Activated naive CD4-positive, alpha-beta T cell treated with anti-CD3 and anti-CD28 coated beads, Interleukin-2, amount 50 U/mL, for 16 hours (primary cell): Measurements from ENCODE around the gene L3MBTL2.
"Not testable (repeated sequence)": the region's sequence is repeated elsewhere in the genome, so short reads cannot be mapped to it uniquely, and the experiment has no call there.

Source experiments
- DNase-seq: peaks from one replicate; pipeline ENCODE4 v3.0.0-alpha.2; 2020

The L3MBTL2 gene

GRCh38 chr22:41242396-41243117 is 37.4 kb downstream of the L3MBTL2 start:
- no peak for DNase-seq

DNA sequence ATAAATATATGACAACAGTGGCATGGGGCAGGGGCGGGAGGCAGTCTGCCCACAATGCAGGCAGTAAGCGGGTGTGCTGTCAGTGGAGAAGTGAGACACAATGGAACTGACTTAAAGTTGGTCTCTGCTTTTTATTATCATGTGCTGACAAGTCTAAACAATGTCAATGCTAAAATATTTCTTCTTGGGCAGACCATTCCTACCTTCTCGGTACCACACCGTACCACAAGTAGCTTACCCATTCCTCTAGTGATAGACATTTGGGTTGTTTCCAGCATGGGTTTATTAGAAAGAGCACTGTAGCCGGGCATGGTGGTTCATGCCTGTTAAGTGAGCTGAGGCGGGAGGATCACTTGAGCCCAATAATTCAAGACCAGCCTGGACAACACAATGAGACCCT is 38.2 kb downstream of the L3MBTL2 start:
- no peak for DNase-seq

- DNase-seq = no peak
These were observed 40.9 kb downstream of the L3MBTL2 start for GRCh38 chr22:41245917-41246499.

DNA sequence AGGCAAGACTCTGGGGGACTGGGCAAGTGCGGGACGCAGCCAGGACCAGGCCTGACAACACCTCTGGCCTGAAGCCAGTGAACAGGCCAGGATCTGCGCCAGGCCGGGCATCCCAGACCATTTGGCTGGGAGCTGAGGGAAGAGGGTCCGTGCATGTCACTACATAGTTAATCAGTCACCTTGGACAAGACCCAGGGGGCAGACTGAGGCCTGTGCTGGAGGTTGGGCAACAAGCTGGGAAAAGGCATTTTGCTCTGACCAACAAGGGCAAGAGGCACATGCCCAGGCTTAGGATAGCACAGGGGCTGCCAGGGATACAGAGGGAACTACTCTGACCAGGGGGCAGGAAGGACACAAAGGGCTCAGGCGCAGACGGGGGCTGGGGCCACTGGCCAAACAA is 42.6 kb downstream of the L3MBTL2 start:
- no peak for DNase-seq

GRCh38 chr22:41248314-41248713 is 43.2 kb downstream of the L3MBTL2 start:
- DNase-seq = no peak

- DNase-seq = no peak
These were observed 43.6 kb downstream of the L3MBTL2 start for GRCh38 chr22:41248758-41249157.

DNA sequence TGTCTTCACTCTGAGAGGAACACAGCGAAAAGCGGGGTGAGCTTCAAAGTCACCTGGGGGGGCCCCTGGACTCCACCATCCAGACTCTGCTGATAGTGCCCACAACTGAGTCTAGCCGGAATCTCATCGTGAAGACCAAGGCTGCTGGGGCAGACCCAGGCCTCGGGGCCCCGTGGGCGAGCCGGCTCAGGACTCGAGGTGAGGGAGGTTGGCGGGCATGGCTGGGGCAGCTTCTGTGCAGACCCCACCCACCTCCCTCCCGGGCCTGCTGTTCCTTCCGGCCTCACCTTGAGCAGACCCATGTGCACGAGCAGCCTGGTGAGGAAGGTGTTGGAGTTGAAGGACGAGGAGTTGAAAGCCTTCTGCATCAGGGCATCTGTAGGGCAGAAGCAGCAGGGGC is 44.3 kb downstream of the L3MBTL2 start:
- no peak for DNase-seq

DNA sequence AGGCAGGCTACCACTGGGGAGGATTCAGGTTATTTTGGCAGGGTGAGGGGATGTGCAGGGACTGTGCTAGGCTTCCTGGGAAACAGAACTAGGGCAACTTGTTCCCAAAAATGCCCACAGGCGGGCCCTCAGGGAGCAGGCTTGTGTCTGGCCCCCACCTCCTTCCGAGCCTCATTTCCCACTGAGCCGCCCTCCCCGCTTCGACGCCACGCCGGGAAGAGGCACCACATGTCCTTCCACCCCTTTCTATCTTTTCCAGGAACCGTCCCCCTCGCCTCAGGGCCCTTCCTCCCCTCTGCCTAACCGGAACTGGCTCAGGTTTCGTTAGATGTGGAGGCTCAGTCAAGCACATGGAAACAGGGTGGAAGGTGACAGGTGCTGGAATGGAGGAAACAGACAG is 45.0 kb downstream of the L3MBTL2 start:
- no peak for DNase-seq

DNA sequence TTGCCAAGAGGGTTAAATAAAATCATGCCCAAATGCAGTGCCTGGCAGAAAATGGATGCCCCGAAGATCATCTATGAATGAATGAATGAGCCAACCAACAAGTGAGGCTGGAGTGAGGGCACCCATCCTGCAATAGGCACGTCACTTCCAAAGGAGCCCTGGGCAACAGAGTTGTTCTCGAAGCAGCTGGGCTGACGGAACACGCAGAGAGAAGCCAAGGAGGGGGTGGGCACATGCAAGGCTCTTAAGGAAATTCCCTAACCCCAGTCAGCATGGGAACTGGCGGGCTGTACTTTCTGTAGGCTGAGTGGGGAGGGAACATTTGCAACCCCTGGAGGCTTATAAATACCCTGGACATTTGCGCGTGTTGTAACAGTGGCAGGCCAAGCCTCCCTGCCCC is 47.3 kb downstream of the L3MBTL2 start:
- DNase-seq = no peak

- DNase-seq = no peak
These were observed 49.1 kb downstream of the L3MBTL2 start for GRCh38 chr22:41254230-41254629.

DNA sequence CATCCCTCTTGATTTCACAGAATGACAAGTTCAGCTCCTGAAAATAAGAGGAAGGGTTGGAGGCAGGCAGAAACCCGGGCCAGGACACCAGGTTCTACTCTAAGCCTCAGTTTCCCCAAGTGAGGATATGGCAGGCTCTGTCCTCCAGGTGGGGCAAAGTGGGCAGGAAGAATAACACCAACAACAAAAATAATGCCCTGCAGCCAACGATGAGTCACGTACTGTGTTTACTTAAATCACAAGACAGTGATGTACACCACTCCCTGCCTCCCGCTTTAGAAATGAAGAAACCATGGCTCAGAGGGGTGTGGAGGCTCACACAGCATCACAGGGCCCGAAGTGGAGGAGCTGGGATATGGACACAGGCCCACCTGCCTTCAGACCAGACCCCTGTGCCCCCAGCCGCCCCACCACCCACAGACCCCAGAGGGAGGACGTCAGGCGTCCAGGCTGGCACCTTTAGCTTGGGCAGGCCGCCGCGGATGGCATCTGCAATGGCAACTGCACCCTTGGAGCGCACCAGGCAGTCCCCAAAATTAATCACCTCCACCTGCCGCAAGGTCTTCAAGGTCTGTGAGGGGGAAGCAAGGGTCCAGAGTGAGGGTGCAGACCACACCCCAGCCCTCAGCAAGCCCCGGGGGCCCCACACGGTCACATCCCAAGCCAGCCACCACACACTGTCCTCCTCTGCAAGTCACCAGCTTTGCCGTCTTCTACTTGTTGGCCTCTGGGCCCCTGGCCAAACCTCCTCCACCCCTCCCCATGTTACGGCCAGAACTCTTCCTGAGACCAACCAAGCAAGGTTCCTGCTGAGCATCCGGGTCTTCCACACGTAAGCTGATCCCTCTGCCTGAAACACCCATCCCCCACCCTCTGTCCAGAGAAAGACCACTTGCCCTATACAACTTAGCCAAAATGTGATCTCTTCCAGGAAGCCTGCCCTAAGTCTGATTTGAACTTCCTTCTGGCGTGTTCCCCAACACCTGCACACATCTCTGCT is 51.4 kb downstream of the L3MBTL2 start:
- DNase-seq = no peak

- DNase-seq = no peak
These were observed 52.6 kb downstream of the L3MBTL2 start for GRCh38 chr22:41257696-41258095.

- DNase-seq = not testable (repeated sequence)
These were observed 54.6 kb downstream of the L3MBTL2 start for GRCh38 chr22:41259756-41260155.

GRCh38 chr22:41260871-41261270 is 55.8 kb downstream of the L3MBTL2 start:
- DNase-seq = no peak

DNA sequence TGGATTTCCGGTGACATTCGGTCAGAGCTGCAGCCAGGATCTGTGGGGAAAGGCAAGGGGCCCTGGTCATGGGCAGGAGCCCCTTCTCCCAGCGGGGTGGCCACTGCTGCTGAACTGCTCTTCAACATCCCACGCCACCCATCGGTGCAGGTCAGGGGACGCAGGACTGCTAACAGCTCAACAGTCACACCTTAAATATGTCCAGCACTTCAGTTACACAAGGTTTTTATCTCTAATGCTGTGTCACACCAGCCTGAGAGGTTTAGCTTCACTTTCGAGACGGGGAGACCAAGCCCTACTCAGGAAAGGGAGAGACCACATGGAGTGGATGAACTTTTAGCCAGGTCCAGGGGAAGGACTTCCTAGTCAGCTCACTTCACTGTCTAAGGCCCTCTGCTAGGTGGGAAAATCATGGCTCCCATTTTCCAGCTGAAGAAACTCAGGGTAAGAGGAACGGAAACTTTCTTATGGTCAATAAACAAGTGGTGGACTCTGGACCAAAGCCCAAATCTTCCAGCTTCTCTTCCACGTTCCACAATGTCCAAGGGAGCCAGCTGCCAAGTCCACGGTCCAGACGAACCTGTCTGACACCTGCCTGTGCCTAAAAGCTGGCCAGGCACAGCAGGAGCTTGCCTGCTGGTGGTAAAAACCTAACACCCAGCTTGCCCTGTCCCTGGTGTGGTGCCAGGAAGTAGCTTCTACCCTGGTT is 56.6 kb downstream of the L3MBTL2 start:
- DNase-seq = no peak

DNA sequence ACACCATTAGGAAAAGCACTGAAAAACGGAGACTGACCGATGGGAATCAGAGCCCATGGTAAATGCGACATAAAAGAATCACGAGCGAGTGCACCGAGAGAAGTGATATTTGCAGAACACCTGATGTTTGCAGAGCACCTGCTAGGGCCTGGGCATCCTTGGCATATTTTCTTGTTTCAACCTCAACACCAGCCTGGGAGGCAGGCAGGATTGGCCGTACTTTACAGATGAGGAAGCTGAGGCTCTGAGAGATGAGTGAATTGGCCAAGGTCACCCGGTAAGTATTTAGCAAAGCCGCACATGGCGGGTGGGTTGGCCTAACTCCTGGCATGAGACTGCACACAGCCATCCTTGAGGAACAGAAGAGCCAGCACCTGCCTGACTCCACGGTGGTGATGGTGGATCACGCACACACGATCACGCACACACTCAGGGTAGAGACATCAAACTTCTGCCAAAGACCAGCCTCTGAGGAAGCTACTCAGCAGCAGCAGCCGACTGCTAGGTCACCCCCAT is 57.2 kb downstream of the L3MBTL2 start:
- DNase-seq = no peak

- DNase-seq = no peak
These were observed 58.6 kb downstream of the L3MBTL2 start for GRCh38 chr22:41263704-41264103.

- no peak for DNase-seq
These were observed 59.4 kb downstream of the L3MBTL2 start for GRCh38 chr22:41264408-41264941.

DNA sequence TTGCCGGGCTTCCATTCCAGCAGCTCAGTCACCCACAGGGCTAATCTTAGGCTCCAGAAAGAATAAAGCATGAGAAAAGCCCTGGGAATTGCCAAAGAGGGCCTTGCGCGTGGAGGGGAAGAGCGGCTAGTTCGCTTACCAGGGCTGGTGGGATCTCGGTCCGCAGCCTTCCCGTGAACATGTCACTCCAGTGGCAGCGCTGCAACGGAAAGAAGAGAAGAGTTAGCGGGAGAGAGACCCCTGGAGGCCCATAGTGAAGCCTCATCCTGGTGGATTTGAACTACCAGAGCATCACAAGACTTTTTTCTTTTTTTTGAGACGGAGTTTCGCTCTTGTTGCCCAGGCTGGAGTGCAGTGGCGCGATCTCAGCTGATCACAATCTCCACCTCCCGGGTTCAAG is 62.8 kb downstream of the L3MBTL2 start:
- DNase-seq = no peak

GRCh38 chr22:41271787-41272186 is 66.7 kb downstream of the L3MBTL2 start:
- no peak for DNase-seq

DNA sequence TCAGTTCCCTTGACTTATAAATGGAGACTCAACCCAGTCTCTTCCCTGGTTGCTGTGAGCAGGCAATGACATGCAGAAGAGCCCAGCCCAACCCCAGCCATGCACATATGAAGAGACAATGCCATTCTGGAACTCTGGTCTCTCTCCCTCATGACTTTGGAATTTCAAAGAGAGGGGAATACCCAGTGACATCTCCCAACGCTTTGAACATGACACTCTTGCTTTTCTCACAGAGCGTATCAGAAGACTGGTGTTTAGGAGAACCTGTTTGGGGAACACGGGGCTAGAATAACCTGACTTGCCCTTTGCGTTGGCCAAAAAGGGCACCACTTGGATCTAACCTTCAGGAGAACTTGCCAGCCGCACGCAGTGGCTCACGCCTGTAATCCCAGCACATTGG is 68.0 kb downstream of the L3MBTL2 start:
- DNase-seq = no peak

- DNase-seq = no peak
These were observed 69.7 kb downstream of the L3MBTL2 start for GRCh38 chr22:41274856-41275255.

- DNase-seq = no peak
These were observed 75.0 kb downstream of the L3MBTL2 start for GRCh38 chr22:41280065-41280464.
